Measurements from ENCODE around the gene RASL10B.
A peak's percentile ranks its signal among the peaks of the same experiment; 100 is the strongest.

The RASL10B gene

DNA sequence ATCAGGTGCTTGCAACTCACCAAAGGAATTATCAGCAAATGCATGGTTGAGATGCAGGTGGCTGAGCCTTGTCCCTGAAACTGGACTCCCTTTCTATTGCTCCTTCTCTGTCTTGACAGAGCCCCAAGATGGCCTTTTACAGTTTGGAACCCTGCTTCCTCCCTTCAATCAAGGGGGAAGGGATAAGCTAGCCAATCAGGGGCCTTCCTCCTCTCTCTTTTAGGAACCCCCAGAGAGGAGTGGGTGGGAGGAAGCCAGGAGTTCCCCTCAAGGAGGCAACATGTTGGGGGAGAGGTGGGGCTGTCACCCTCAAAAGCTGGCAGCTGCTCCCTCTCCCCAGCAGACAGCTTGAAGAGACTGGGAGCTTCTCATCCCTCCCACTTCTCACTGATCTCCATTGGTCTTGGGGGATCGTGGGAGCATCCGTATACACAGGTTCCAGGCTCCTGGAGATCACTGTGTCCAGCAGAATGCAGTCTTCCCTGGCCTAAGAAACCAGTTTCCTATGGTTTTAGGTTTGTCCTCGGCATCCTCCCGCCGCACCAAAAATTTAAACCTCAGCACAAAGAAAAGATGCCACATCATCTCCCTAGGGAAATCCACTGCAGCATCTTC lies 7.2 kb downstream of the RASL10B start:
- no peak for DNase-seq
- H3K4me3 ChIP-seq (ENCODE audit: low read depth, low read length): no peak overlapping the region
- TF ChIP-seq, protein P1, sequence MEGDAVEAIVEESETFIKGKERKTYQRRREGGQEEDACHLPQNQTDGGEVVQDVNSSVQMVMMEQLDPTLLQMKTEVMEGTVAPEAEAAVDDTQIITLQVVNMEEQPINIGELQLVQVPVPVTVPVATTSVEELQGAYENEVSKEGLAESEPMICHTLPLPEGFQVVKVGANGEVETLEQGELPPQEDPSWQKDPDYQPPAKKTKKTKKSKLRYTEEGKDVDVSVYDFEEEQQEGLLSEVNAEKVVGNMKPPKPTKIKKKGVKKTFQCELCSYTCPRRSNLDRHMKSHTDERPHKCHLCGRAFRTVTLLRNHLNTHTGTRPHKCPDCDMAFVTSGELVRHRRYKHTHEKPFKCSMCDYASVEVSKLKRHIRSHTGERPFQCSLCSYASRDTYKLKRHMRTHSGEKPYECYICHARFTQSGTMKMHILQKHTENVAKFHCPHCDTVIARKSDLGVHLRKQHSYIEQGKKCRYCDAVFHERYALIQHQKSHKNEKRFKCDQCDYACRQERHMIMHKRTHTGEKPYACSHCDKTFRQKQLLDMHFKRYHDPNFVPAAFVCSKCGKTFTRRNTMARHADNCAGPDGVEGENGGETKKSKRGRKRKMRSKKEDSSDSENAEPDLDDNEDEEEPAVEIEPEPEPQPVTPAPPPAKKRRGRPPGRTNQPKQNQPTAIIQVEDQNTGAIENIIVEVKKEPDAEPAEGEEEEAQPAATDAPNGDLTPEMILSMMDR (IDR thresholded peaks at IDR 0.05; ENCODE audit: low read depth, low read length, missing control alignments): no peak
- H3K27me3 ChIP-seq (replicated peaks): peaks cover 17% of the 10 kb centered on the region
- H3K36me3 ChIP-seq (replicated peaks): no peaks in the 10 kb centered on the region
- H3K27ac ChIP-seq: no peak overlapping the region
- in situ Hi-C loops (cut with HindIII; ENCODE audit: low pct_ligation_motif_present, low sequenced_read_pairs): no loop called here

- Histone ChIP-seq H3K4me3 (ENCODE audit: low read depth, low read length) (no peak overlapping the region), H3K36me3 (replicated peaks) (no peaks in the 10 kb centered on the region), H3K27me3 (replicated peaks) (peaks cover 17% of the 10 kb centered on the region), H3K27ac (no peak overlapping the region)
- no peak for DNase-seq
- in situ Hi-C loops (cut with HindIII; ENCODE audit: low pct_ligation_motif_present, low sequenced_read_pairs): no loop called here
- TF ChIP-seq, protein P1 (IDR thresholded peaks at IDR 0.05; ENCODE audit: low read depth, low read length, missing control alignments): no peak
Measured at GRCh38 chr17:35740216-35740615, 8.8 kb downstream of the RASL10B start.

DNA sequence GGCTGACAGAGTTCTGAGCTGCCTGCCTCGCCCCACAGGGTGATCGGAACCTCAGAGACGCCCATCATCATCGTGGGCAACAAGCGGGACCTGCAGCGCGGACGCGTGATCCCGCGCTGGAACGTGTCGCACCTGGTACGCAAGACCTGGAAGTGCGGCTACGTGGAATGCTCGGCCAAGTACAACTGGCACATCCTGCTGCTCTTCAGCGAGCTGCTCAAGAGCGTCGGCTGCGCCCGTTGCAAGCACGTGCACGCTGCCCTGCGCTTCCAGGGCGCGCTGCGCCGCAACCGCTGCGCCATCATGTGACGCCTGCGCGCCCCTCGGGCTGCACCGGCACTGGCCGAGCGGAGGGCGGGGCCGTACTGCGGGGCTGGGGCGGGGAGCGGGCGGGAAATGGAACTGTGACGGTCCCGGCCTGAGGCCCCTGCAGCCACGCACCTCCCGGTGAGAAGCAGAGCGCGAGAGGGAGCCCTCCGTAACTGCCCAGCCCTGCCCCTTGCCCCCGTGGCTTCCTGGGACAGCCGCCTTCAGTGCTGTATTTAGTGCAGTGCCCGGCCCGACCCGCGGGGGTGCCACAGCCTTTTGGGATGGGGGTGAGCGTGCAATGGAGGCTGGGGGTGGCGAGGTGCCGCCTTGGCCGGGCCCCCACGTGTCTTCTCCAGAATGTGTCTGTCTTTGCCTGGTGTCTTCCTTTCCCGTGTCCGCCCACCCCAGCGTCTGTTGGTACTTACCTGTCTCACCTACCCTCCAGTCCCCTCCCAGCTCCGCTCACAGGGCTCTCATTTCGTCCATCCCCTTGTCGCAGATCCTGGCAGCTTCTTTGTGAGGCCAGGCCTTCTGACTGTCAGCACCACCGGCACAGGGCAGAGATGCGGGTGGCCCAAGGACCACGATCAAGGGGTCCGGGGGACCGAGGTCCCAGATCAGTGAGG lies 9.8 kb downstream of the RASL10B start:
- no peak for DNase-seq

GRCh38 chr17:35742496-35742895 lies 11.1 kb downstream of the RASL10B start:
- in situ Hi-C loops (cut with HindIII; ENCODE audit: low pct_ligation_motif_present, low sequenced_read_pairs): no loop called here
- TF ChIP-seq, protein P1 (IDR thresholded peaks at IDR 0.05; ENCODE audit: low read depth, low read length, missing control alignments): no peak
- H3K27me3 ChIP-seq (replicated peaks): peaks cover 17% of the 10 kb centered on the region
- DNase-seq: no peak
- H3K27ac ChIP-seq: no peak overlapping the region
- no peaks in the 10 kb centered on the region for H3K36me3 ChIP-seq (replicated peaks)
- H3K4me3 ChIP-seq (ENCODE audit: low read depth, low read length): no peak overlapping the region

More for the DNA sequence above, 9.8 kb downstream of the RASL10B start:
- Histone ChIP-seq H3K27ac (no peak overlapping the region), H3K36me3 (replicated peaks) (no peaks in the 10 kb centered on the region), H3K27me3 (replicated peaks) (peaks cover 17% of the 10 kb centered on the region), H3K4me3 (ENCODE audit: low read depth, low read length) (no peak overlapping the region)
- TF ChIP-seq, protein P1 (IDR thresholded peaks at IDR 0.05; ENCODE audit: low read depth, low read length, missing control alignments): peak; percentile 17
- in situ Hi-C loops (cut with HindIII; ENCODE audit: low pct_ligation_motif_present, low sequenced_read_pairs): no loop called here

DNA sequence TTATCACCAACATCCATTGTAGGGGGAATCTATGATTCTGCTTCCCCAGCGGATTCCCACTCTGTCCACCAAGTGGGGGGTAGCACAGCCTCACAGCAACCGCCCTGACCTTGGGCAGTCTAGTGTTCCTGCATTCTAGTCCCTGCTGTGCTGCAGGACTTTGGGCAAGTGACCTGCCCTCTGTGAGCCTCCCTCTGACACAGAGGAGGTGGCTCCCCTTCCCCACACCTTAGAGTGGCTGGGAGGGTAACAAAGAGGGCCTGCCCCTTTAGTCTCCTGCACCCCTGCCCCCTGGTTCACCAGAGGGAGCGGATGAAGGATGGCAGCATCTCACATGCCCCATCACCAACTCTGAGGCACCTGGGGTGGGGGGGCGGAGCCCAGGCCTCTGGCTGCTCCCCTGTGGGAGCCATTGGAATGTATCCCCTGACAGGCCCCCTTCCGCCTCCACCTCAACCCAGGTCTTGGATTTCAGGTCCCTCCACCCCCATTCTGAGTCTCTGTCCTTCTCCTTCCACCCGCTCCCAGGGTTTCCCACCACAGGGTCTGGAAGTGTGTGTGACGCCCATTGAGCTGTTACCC lies 11.5 kb downstream of the RASL10B start:
- in situ Hi-C loops (cut with HindIII; ENCODE audit: low pct_ligation_motif_present, low sequenced_read_pairs): no loop called here
- Histone ChIP-seq H3K36me3 (replicated peaks) (no peaks in the 10 kb centered on the region), H3K4me3 (ENCODE audit: low read depth, low read length) (no peak overlapping the region), H3K27me3 (replicated peaks) (peaks cover 17% of the 10 kb centered on the region), H3K27ac (no peak overlapping the region)
- TF ChIP-seq, protein P1 (IDR thresholded peaks at IDR 0.05; ENCODE audit: low read depth, low read length, missing control alignments): no peak
- no peak for DNase-seq

Data from brain microvascular endothelial cell (primary cell).